Measurements from ENCODE around the gene PCDHB1.

DNA sequence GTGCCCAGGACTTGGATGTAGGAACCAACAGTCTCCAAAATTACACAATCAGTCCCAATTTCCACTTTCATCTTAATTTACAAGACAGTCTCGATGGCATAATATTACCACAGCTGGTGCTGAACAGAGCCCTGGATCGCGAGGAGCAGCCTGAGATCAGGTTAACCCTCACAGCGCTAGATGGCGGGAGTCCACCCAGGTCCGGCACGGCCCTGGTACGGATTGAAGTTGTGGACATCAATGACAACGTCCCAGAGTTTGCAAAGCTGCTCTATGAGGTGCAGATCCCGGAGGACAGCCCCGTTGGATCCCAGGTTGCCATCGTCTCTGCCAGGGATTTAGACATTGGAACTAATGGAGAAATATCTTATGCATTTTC is 44.1 kb downstream of the PCDHB1 start:
- TF ChIP-seq POLR2A (IDR thresholded peaks at IDR 0.05; ENCODE audit: low read length): no peak
- no peak for TF ChIP-seq GATA1 (IDR thresholded peaks at IDR 0.05; ENCODE audit: low read depth, low read length)
